Measurements from ENCODE around the gene TBXAS1. TPM values are rescaled to one million over a fixed set of nuclear protein-coding genes. Genes with fewer than 3 reads are reported as not detected.

TBXAS1 gene
- total RNA-seq, 1 experiment from 2014 or later, result 2.2 TPM

DNA sequence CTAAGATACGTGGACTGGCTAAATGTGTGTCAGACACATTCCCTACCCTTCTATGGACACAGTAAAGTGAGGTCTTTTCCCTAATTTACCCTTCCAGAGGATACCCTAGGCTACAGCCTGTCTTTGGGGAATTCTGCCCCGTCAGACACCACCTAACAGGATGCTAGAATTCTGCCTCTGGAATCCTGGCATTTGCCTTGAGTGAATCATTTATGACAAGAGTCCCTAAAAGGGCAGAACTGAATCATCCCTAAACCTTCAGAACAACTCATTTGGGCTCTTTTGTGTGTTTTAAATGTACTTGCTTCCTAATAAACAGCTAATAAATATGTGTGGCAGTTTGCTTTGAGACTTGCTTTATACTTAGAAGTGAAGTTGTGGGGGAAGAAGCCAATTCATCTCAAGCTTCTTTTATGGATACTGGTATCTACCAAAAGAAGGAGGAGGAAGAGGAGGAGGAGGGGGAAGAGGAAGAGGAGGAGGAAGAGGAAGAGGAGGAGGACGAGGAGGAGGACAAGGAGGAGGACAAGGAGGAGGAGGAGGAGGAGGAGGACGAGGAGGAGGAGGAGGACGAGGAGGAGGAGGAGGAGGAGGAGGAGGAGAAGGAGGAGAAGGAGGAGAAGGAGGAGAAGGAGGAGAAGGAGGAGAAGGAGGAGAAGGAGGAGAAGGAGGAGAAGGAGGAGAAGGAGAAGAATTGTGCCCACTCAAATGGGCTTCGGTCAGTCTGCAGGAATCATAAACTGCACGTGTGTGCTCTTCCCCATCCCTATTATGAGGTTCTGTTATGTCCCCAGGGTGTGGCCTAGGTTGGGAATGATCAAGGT lies 206.5 kb downstream of the TBXAS1 start:
- H3K36me3 ChIP-seq (ENCODE audit: low read depth), result no peaks in the 10 kb centered on the region
- CTCF ChIA-PET, result interaction anchor here (0.6 kb wide), 1 partner anchor 292 kb away, joined by 5 read pairs; no protein-coding TSS in a partner anchor
- H3K4me1 ChIP-seq (replicated peaks; ENCODE audit: insufficient read depth), result no peaks in the 10 kb centered on the region
- H3K9me2 ChIP-seq (ENCODE audit: insufficient read depth), result 0 out of 2 replicates have a peak, but pooled peaks cover 2% of the 10 kb centered on the region
- no peak overlapping the region for H2AFZ ChIP-seq
- H3K27me3 ChIP-seq (ENCODE audit: insufficient read depth, low read depth), result no peaks in the 10 kb centered on the region
- no peak overlapping the region for H3K4me2 ChIP-seq
- H3K79me2 ChIP-seq (ENCODE audit: low read depth), result no peaks in the 10 kb centered on the region
- no TSS peak for BruUV-seq (replicated peaks)
- no peak overlapping the region for H3K4me3 ChIP-seq
- H3K27ac ChIP-seq, result no peak overlapping the region
- POLR2A ChIA-PET (ENCODE audit: unreplicated experiment), result no interaction called here
- DNase-seq, result no peak
- no peaks in the 10 kb centered on the region for H3F3A ChIP-seq (ENCODE audit: insufficient read depth, low read depth)
- no peak for TF ChIP-seq EZH2 (IDR thresholded peaks at IDR 0.05; ENCODE audit: low read depth)
- TF ChIP-seq, protein P1, sequence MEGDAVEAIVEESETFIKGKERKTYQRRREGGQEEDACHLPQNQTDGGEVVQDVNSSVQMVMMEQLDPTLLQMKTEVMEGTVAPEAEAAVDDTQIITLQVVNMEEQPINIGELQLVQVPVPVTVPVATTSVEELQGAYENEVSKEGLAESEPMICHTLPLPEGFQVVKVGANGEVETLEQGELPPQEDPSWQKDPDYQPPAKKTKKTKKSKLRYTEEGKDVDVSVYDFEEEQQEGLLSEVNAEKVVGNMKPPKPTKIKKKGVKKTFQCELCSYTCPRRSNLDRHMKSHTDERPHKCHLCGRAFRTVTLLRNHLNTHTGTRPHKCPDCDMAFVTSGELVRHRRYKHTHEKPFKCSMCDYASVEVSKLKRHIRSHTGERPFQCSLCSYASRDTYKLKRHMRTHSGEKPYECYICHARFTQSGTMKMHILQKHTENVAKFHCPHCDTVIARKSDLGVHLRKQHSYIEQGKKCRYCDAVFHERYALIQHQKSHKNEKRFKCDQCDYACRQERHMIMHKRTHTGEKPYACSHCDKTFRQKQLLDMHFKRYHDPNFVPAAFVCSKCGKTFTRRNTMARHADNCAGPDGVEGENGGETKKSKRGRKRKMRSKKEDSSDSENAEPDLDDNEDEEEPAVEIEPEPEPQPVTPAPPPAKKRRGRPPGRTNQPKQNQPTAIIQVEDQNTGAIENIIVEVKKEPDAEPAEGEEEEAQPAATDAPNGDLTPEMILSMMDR (conservative IDR thresholded peaks at IDR 0.05), result no peak
- intact Hi-C loops (cut with micrococcal nuclease; ENCODE audit: unreplicated experiment), result no loop called here
- no peaks in the 10 kb centered on the region for H3K9me3 ChIP-seq (ENCODE audit: insufficient read depth, low read depth)
- no peaks in the 10 kb centered on the region for H4K20me1 ChIP-seq (ENCODE audit: insufficient read depth)

- H3K4me2 ChIP-seq, result no peak overlapping the region
- DNase-seq, result no peak
- no peak overlapping the region for H3K4me3 ChIP-seq
- no peaks in the 10 kb centered on the region for H3K9me3 ChIP-seq (ENCODE audit: insufficient read depth, low read depth)
- BruUV-seq (replicated peaks), result no TSS peak
- no peaks in the 10 kb centered on the region for H4K20me1 ChIP-seq (ENCODE audit: insufficient read depth)
- no peaks in the 10 kb centered on the region for H3K79me2 ChIP-seq (ENCODE audit: low read depth)
- POLR2A ChIA-PET (ENCODE audit: unreplicated experiment), result no interaction called here
- H3K27ac ChIP-seq, result no peak overlapping the region
- 0 out of 2 replicates have a peak, but pooled peaks cover 2% of the 10 kb centered on the region for H3K9me2 ChIP-seq (ENCODE audit: insufficient read depth)
- no peaks in the 10 kb centered on the region for H3F3A ChIP-seq (ENCODE audit: insufficient read depth, low read depth)
- no peak overlapping the region for H2AFZ ChIP-seq
- H3K4me1 ChIP-seq (replicated peaks; ENCODE audit: insufficient read depth), result no peaks in the 10 kb centered on the region
- intact Hi-C loops (cut with micrococcal nuclease; ENCODE audit: unreplicated experiment), result no loop called here
- H3K27me3 ChIP-seq (ENCODE audit: insufficient read depth, low read depth), result no peaks in the 10 kb centered on the region
- H3K36me3 ChIP-seq (ENCODE audit: low read depth), result no peaks in the 10 kb centered on the region
- CTCF ChIA-PET, result no interaction called here
- TF ChIP-seq, protein P1 (conservative IDR thresholded peaks at IDR 0.05), result no peak
- no peak for TF ChIP-seq EZH2 (IDR thresholded peaks at IDR 0.05; ENCODE audit: low read depth)
Observed at GRCh38 chr7:140036224-140036962, 207.3 kb downstream of the TBXAS1 start.

DNA sequence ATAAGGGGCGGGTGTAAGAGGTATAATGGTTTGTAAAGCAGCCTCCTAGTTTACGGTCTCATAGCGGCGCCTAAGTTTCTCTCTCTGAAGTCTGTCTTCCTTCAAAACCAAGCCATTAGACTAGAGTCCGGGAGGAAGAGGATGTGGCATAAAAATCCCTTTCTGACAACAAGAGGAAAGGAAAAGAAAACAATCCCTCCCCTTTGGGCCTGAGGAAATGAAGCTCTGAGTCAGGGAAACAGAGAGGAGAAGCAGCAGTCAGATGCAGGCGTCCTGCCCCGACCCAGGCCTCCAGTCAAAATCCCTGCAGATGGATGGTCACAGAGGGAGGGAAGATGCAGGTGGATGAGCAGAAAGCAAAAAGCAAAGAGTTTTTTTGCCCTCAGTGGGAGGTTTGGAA lies 210.0 kb downstream of the TBXAS1 start:
- TF ChIP-seq, protein P1 (conservative IDR thresholded peaks at IDR 0.05), result no peak
- no peak for TF ChIP-seq EZH2 (IDR thresholded peaks at IDR 0.05; ENCODE audit: low read depth)
- no peak for DNase-seq
- Histone ChIP-seq H3K27ac (no peak overlapping the region), H3K36me3 (ENCODE audit: low read depth) (0 out of 2 replicates have a peak, but pooled peaks cover 3% of the 10 kb centered on the region), H3K4me2 (no peak overlapping the region), H3K79me2 (ENCODE audit: low read depth) (no peaks in the 10 kb centered on the region), H4K20me1 (ENCODE audit: insufficient read depth) (no peaks in the 10 kb centered on the region), H3K4me3 (no peak overlapping the region), H3F3A (ENCODE audit: insufficient read depth, low read depth) (no peaks in the 10 kb centered on the region), H3K4me1 (replicated peaks; ENCODE audit: insufficient read depth) (no peaks in the 10 kb centered on the region), H2AFZ (no peak overlapping the region), H3K27me3 (ENCODE audit: insufficient read depth, low read depth) (no peaks in the 10 kb centered on the region), H3K9me2 (ENCODE audit: insufficient read depth) (no peaks in the 10 kb centered on the region), H3K9me3 (ENCODE audit: insufficient read depth, low read depth) (no peaks in the 10 kb centered on the region)
- CTCF ChIA-PET, result no interaction called here
- POLR2A ChIA-PET (ENCODE audit: unreplicated experiment), result no interaction called here
- no TSS peak for BruUV-seq (replicated peaks)
- intact Hi-C loops (cut with micrococcal nuclease; ENCODE audit: unreplicated experiment), result no loop called here
